ENCODE measurements around the gene P2RY2.

DNA sequence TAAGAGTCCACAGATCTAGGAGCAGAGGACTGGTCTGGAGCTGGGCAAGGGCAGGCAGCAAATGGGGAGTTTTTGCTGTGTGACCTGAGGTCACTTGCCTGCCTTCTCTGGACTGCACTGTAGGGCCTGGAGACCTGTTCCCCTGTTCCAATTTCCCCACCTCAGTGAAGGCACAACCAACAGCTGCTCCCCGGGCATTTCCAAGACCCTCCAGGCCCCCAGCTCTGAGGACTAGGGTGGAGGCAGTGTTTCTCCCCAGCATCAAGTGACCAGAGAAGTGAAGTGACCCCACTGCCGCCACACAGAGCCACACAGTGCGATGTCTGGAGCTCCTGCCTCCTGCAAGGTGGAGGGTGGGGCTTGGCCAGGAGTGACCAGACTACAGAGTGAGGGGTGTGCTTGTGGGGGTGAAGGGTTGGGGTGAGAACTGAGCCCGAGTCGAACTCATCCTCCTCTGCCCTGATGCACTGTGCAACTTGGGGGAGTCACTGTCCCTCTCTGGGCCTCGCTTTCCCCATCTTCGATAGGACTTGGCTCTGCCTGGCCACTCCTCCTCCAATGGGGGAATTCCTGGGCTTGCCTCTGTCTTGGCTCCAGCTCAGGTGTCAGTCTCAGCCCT lies 21.6 kb downstream of the P2RY2 start:
- no peak for TF ChIP-seq POLR2AphosphoS5 (IDR thresholded peaks at IDR 0.05)
- TF ChIP-seq, protein P1, sequence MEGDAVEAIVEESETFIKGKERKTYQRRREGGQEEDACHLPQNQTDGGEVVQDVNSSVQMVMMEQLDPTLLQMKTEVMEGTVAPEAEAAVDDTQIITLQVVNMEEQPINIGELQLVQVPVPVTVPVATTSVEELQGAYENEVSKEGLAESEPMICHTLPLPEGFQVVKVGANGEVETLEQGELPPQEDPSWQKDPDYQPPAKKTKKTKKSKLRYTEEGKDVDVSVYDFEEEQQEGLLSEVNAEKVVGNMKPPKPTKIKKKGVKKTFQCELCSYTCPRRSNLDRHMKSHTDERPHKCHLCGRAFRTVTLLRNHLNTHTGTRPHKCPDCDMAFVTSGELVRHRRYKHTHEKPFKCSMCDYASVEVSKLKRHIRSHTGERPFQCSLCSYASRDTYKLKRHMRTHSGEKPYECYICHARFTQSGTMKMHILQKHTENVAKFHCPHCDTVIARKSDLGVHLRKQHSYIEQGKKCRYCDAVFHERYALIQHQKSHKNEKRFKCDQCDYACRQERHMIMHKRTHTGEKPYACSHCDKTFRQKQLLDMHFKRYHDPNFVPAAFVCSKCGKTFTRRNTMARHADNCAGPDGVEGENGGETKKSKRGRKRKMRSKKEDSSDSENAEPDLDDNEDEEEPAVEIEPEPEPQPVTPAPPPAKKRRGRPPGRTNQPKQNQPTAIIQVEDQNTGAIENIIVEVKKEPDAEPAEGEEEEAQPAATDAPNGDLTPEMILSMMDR (IDR thresholded peaks at IDR 0.05) = no peak
- no peak for TF ChIP-seq POLR2A (IDR thresholded peaks at IDR 0.05)

All from sigmoid colon (tissue), 4 donors.